Tibial artery (tissue), 4 donors: ENCODE results near the gene FUZ.

Experiments
- DNase-seq, 2 donors: peaks; one replicate each; pipeline ENCODE4 v3.0.0-alpha.2; 2019
- H3K27ac ChIP-seq, 2 donors: fragments of 200-600 bp; sonication (generic) in 1 of 2; 1 replicate in 1 of 2; 2 replicates in 1 of 2; pipeline ENCODE4 v1.5.1; 2018 to 2019; ENCODE audit warnings: mild to moderate bottlenecking in 1 of 2
- H3K27me3 ChIP-seq, 2 donors: fragments of 200-600 bp; sonication (generic) in 1 of 2; one replicate each; pipeline versions ENCODE4 v1.5.1 to v1.6.0; 2016 to 2019
- H3K36me3 ChIP-seq, 3 donors: fragments of 200-600 bp; sonication (generic) in 2 of 3; one replicate each; pipeline ENCODE4 v1.5.1; 2016 to 2019; ENCODE audit warnings: mild to moderate bottlenecking in 2 of 3
- H3K4me1 ChIP-seq, 4 donors: fragments of 200-600 bp; sonication (generic) in 2 of 4; 1 replicate in 3 of 4; 2 replicates in 1 of 4; pipeline ENCODE4 v1.5.1; 2016 to 2019
- H3K4me3 ChIP-seq, 2 donors: fragments of 200-600 bp; sonication (generic) in 1 of 2; 1 replicate in 1 of 2; 2 replicates in 1 of 2; pipeline ENCODE4 v1.5.1; 2018 to 2019; ENCODE audit warnings: mild to moderate bottlenecking in 2 of 2
- H3K9me3 ChIP-seq, 3 donors: fragments of 200-600 bp; sonication (generic) in 1 of 3; one replicate each; pipeline ENCODE4 v1.5.1; 2016 to 2019
- CTCF ChIP-seq, 2 experiments: fragments of 200-600 bp in 1 of 2; fragments of 450-650 bp in 1 of 2; IDR thresholded peaks; one replicate each; pipeline ENCODE4 v1.5.1; 2017 to 2019; ENCODE audit warnings: antibody characterized with exemption in 2 of 2, mild to moderate bottlenecking in 1 of 2, moderate library complexity in 1 of 2
- intact Hi-C: fragments of 100-400 bp; cut with DNase I; formaldehyde crosslinking; loops from one replicate; pipeline ENCODE4 v1.15.0; 2023; ENCODE audit warnings: low total_unique reads

Gene FUZ

GRCh38 chr19:49767381-49767780 is 45.7 kb downstream of the FUZ start:
- DNase-seq: no peak
- H3K9me3 ChIP-seq: no peaks in the 10 kb centered on the region
- H3K27ac ChIP-seq: peak overlapping the region; percentile 85 to 96
- peaks cover 0 to 34% (median 30%) of the 10 kb centered on the region in 4 donors for H3K4me1 ChIP-seq
- H3K36me3 ChIP-seq: peaks cover 0 to 8% (median 0%) of the 10 kb centered on the region in 3 donors
- H3K4me3 ChIP-seq: peak overlapping the region; percentile 87 to 99
- no peak for TF ChIP-seq CTCF (IDR thresholded peaks at IDR 0.05)
- no peaks in the 10 kb centered on the region for H3K27me3 ChIP-seq
- intact Hi-C loops: loop anchor here (5.0 to 10.0 kb wide), 2 partner anchors 40 to 97 kb away; partner anchors contain the start of gene PNKP

DNA sequence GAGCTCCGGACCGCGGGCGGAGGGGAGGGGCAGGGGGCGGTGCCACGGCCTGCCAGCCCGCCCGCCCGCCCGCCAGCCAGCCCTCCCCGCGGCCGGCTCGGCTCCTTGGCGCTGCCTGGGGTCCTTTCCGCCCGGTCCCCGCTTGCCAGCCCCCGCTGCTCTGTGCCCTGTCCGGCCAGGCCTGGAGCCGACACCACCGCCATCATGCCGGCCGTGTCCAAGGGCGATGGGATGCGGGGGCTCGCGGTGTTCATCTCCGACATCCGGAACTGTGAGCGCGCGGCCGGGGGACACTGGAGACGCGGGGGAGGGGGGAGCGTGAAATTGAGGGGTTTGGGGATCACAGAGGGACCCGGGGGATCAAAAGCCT is 46.2 kb downstream of the FUZ start, which contains the start of gene AP2A1:
Gene AP2A1, plus strand, starts transcription at position 72 of the 370 bp plus-strand sequence. Its CDS starts 133 bp downstream, at position 205.
- H3K4me3 ChIP-seq: peak within 1 kb of the TSS; percentile 87 to 99
- no peaks in the 10 kb centered on the region for H3K27me3 ChIP-seq
- H3K9me3 ChIP-seq: no peaks in the 10 kb centered on the region
- DNase-seq: no peak
- intact Hi-C loops: loop anchor here (5.0 to 10.0 kb wide), 2 partner anchors 40 to 98 kb away; partner anchors contain the start of gene PNKP
- no peak for TF ChIP-seq CTCF (IDR thresholded peaks at IDR 0.05)
- peak within 1 kb of the TSS; percentile 89 to 96 for H3K27ac ChIP-seq
- peaks cover 0 to 4% (median 0%) of the 10 kb centered on the region in 3 donors for H3K36me3 ChIP-seq
- H3K4me1 ChIP-seq: peaks cover 0 to 34% (median 30%) of the 10 kb centered on the region in 4 donors

DNA sequence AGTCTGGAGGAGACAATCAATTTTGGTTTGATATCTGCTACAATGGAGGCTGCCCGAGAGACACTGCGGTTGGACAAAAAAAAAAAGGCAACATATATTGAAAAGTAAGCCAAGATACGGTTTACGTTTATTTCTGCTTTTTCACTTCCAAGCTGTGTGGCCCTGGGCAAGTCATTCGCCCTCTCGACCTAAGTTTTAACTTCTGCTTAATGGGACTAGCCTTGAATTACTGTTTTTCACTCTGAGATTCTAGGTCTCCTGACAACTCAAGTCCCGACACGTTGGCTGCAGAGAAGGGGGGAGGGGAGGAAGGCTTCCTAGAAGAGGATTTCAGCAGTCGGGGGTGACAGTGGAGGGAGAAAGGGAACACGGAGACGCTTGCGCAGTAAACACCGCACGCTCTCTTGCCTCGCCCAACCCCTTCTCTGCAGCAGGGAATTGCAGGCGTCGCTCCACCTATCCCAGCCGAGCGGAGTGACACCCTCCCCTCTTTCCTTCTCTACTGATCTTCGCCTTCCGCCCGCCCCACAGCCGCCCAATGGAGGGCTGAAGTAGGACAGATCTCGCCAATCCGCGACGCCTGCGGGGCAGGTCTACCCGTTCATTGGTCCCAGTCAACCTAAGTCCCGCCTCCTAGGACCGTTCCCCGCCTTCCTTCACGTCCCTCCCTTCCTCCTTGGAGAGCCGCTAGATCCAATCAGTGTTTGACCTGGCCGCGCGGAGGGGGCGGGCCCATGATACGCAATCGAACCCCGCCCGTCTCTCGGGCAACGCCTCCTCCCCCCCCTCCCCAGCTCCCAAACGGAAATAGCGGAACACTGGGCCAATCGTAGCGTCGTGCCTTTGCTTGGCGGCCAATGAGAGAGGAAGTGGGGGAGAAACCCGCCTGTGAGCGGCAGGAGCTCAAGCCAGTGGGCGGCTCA is 46.8 kb downstream of the FUZ start:
- H3K4me1 ChIP-seq: peaks cover 0 to 36% (median 30%) of the 10 kb centered on the region in 4 donors
- H3K9me3 ChIP-seq: no peaks in the 10 kb centered on the region
- H3K36me3 ChIP-seq: no peaks in the 10 kb centered on the region
- TF ChIP-seq CTCF (IDR thresholded peaks at IDR 0.05): peak in 1 of 2 experiments; percentile 47
- H3K27me3 ChIP-seq: no peaks in the 10 kb centered on the region
- H3K4me3 ChIP-seq: peak overlapping the region; percentile 87 to 99
- peak; percentile 100 for DNase-seq
- intact Hi-C loops: loop anchor here (5.0 to 10.0 kb wide), 2 partner anchors 41 to 99 kb away; partner anchors contain the start of gene PNKP
- peak overlapping the region; percentile 89 to 96 for H3K27ac ChIP-seq

DNA sequence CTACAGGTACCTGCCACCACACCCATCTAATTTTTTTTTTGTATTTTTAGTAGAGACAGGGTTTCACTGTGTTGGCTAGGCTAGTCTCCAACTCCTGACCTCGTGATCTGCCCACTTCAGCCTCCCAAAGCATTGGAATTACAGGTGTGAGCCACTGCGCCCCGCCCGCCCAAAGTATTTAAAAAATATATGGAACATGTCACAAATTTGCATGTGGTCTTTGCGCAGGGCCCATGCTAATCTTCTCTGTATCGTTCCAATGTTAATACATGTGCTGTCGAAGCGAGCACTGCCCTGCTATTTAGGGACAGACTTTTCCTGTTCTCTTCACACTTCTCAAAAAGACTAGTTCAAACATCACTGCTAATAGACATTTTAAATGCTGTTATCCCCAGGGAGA is 48.8 kb downstream of the FUZ start:
- Histone ChIP-seq H3K27me3 (no peaks in the 10 kb centered on the region), H3K27ac (no peak overlapping the region), H3K4me3 (no peak overlapping the region), H3K9me3 (no peaks in the 10 kb centered on the region), H3K4me1 (peaks cover 0 to 37% (median 28%) of the 10 kb centered on the region in 4 donors), H3K36me3 (no peaks in the 10 kb centered on the region)
- intact Hi-C loops: loop anchor here (10.0 kb wide), 1 partner anchor 100 kb away; the partner anchor contains the start of gene PNKP
- no peak for DNase-seq
- no peak for TF ChIP-seq CTCF (IDR thresholded peaks at IDR 0.05)

DNA sequence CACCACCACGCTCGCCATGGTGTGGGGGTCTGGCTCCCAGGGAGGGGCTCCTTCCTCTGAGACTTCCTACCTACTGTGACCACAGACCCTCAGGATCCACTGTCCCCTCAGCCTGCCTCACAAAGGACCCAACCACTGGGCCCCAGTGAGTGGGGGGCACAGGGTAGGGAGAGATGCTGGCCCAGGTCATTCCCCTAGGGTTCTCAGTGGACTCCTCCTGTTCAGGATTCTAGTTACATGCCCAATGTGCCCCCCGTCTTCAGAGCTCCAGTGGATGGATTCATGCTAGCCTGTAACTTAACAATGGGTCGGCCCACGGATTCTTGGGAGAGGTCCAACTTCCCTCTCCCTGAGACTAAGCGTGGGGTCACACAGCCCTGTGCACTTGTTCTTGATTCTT is 49.9 kb downstream of the FUZ start, which contains the start of gene TSKS:
Gene TSKS, minus strand, starts transcription at position 77 of the 400 bp plus-strand sequence. Its CDS starts 59 bp downstream, at position 18.
- Histone ChIP-seq H3K27ac (peak within 1 kb of the TSS; percentile 28 to 66), H3K4me1 (peaks cover 0 to 26% (median 17%) of the 10 kb centered on the region in 4 donors), H3K9me3 (no peaks in the 10 kb centered on the region), H3K27me3 (no peaks in the 10 kb centered on the region), H3K4me3 (no peak within 1 kb of the TSS), H3K36me3 (no peaks in the 10 kb centered on the region)
- intact Hi-C loops: loop anchor here (10.0 kb wide), 1 partner anchor 102 kb away; the partner anchor contains the start of gene PNKP
- no peak for TF ChIP-seq CTCF (IDR thresholded peaks at IDR 0.05)
- DNase-seq: no peak
